Measurements from ENCODE around the gene OSBPL6.
"Not testable (repeated sequence)": the region's sequence is repeated elsewhere in the genome, so short reads cannot be mapped to it uniquely, and the experiment has no call there.

Gene OSBPL6

DNA sequence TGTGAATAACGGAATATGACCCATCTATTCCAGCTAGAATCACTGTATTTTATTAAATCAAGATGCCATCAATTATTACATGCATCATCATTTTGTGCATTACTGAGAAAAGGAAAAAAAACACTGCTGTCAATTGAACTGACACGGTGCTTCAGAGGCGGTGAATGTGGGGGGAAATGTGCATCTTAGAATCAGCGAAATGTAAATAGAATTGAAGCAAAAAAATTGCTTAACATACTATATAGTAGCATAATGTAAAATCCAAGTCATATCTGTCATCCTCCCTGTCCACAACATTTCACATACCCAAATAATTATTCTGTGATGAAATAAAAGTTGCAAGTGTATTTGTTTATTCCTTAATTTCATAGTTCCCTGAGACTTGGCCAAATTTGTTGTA is 172.1 kb downstream of the OSBPL6 start:
- DNase-seq, result no peak

DNA sequence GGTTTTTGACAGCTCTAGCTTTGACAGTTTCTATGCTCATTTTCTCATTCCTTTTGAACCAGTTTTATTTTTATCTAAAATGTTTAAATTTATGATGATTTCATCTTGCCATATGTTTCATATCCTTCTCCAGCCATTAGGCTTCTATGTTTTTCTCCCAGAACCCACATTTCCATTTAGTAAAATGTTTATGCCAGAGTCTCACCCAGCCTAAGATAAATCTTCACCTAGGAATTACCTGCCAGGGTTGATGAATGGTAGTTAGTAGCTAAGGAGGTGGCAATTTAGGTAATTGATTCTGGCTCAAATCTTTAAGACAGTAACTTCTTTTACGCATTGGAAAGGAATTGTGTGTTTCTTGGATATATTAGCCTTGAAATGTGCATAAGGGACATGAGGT is 173.0 kb downstream of the OSBPL6 start:
- DNase-seq, result no peak

DNA sequence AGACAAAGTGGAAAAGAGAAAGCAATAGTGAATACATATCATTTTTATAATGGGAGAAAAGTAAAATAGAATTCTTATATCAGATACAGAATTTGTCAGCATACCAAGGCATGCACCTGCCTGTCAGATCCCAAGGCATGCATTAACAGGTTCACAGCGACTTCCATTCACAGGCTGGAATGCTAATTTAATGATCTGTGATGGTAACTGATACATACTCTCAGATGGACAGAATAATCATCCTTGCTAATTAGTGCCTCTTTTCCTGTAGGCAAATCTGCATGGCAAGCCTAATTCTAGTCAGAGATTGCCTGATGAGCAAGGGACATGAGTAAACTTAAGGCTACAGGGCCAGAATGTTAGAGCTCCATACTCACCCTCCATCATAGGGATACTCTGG is 180.6 kb downstream of the OSBPL6 start:
- no peak for DNase-seq

DNA sequence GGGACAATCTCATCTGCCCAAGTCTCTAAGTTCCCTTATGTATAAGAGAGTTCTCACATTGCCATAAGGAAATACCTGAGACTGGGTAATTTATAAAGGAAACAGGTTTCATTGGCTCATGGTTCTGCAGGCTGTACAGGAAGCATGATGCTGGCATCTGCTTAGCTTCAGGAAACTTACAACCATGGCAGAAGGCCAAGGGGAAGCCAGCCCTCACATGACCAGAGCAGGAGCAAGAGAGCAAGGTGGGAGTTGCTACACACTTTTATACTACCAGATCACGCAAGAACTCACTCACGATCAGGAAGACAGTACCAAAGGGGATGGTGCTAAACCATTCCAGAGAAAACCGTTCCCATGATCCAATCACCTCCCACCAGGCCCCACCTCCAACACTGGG is 182.7 kb downstream of the OSBPL6 start:
- no peak for DNase-seq

DNA sequence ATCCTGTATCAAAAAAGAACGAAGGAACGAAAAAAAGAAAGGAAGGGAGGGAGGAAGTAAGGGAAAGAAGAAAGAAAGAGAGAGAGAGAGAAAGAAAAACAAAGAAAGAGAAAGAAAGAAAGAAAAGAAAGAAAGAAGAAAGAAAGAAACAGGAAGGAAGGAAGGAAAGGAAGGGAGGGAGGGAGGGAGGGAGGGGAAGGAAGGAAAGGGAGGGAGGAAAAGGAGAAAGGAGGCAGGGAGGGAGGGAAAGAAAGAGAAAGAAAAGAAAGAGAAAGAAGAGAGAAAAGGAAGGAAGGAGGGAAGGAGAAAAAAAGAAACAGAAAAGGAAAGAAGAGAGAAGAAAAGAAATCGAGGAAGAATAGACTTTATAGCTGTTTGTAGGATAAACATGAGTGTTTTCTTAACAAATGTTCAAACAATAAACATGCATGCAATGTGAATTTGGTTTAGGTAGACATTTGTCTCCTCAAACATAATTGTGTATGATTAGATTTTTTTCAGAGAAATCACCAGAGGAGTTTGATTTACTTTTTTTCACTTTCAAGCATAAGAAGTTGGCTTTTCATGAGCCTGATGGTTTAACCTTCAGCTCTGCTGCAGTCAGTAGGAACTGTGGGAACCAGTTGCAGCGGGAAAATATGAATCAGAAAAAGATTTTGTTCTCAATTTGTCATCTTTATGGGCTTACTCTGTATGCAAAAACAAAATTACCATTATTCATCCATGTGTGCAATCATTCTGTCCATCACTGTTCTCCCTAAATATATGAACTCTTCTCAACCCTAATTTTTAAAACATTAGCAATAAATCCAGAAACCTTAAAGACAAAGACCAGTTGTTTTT is 185.1 kb downstream of the OSBPL6 start:
- DNase-seq, result no peak

DNA sequence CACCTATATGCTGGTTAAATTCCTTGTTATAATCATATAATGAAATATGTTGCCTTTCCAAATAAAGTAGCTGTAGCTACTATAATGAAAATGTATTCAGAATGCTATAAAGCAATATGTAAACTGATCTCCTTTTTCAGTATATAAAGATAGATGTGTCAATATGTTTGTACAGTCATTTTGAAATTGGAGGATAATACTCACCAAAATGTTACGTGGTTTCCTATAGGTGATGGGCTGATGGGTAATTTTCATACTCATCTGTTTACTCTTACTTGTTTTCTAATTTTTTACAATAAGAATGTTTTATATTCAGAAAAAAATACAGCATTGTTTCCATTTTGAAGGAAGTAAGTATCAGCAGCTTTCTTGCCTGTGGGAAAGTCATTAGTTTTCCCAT is 186.5 kb downstream of the OSBPL6 start:
- DNase-seq, result no peak

DNA sequence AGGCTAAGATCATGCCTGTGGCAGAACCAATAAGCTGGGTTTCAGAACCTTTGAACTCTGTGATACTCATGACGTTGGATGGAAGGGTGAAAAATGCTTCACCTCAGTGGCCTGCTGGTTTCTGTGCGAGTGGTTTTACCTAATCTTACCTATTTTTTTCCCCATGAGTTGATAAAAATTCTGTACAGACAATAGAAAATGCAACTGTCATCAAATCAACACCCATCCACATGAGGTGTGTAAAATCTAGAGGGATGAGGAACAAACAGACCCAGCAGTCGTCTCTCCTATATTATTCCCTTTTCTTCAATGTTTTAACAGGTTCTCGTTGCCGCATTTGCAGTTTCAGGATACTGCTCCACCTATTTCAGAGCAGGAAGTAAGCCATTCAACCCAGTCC is 189.4 kb downstream of the OSBPL6 start:
- no peak for DNase-seq

DNA sequence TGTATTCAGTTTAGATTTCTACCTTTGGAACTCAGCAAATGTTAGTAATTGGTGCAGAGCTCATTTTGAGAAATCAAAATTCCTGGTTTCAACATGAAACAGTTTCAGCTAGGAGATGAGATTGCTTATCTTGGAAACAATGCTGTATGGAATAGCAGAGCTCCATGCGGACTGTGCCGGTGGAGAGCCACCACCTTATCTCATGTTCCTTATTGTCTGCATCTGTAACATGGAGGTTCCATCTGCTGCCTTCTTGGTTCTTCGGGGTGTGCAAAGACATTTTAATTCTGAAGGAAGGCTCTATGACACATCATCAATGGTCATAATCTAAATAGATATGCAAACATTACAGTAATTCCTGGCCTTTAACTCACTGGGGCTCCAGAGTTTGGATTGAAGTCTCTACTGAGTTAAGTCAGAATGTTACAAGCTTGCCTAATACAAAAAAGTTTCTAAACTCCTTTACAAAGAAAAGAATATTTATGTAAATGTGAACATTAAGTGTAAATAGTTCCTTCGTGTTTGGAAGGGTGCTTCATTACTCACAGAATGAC is 191.4 kb downstream of the OSBPL6 start:
- DNase-seq, result no peak

DNA sequence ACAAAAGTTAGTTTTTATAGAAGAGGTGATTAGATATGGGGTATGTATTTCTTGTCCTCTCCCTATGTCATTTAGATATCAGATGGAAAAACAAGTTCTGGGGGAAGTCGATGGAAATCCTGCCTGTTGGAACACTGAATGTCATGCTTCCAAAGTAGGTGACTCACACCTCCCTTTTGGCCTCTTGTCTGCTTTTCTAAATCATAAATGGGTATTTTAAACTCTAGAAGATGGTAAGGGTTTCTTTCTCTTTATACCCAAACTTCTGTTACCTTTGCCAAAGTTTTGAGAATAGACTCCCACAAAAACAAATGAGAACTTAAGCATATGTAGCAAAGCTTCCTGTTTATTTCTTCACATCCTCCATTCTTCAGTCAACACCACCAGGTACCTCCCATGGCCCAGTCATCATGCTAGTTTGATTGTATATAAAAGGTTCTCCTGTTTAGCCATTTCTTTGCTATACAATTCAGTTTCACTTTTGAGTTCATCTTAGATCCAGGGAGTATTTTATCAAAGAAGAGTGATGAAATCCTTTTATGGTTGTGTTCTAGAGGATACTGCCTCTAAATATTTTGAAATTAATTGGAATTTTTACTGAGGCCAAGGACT is 192.8 kb downstream of the OSBPL6 start:
- DNase-seq, result no peak

DNA sequence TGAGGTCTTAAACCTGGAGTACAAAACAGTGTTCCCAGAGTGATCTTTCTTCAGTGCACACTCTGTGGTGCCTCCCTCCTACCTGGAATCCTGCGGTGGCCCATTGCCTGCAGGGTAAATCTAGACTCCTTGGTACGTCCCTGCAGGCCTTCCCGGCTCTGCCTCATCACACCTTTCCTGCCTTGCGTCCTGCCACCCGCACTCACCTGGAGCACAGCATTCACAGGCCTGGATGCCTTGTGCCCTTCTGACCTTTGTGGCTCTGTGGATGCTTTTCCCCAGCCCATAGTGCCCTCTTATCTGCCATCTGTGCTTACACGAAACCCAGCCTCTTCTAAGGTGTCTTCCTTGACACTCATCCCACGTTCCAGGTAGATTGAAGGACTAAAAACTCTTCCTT is 194.0 kb downstream of the OSBPL6 start:
- DNase-seq, result no peak

DNA sequence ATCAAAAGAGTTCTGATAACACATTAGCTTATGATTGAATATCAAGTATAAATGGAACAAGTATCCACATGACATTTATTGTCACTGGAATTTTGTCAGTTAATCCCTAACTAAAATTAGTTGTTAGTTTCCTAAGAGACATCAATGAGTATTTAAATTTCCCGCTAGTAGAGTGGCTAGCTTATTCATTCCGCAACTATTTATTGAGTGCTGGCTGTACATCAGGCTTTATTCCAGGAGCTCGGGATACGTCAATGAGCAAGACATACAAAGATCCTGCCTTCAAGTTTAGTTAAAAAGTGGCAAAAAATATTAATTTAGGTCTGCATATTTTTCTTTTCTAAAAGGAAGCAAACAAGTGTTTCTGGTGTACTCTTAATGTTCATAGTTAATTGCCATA is 197.4 kb downstream of the OSBPL6 start:
- DNase-seq, result no peak

DNA sequence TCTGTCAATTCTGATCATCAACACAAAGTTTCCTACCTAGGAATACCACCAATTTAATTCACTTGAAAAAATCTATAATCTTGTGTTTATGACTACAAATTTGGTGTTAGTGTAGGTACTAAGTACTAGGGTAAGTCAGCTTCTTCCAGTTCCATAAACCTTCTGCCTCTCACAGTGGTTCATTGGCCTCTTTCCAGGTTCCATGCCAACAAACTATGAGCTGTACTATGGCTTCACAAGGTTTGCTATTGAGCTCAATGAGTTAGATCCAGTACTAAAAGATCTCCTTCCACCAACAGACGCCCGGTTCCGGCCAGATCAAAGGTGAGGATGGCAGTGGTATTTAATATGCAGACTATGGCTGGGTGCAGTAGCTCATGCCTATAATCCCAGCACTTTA is 197.9 kb downstream of the OSBPL6 start:
- DNase-seq, result no peak

DNA sequence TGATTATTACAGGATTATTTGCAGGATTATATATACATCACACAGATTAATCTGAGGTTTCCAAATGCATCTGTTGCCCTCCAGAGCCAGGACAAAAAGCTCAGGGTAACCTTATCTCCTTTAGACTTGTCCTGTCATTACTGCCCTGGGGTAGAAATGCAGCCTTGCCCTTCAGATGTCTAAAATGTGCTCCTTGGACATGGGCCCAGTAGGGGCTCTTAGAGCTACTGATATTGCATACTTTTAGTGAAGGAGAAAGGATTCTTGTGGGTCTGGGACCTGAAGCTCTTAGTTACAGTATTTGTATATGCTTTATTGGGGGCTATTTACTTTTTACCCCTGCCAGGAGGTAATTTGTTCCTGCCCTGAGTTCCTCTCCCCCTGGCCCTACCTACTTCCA is 200.5 kb downstream of the OSBPL6 start:
- DNase-seq, result no peak

DNA sequence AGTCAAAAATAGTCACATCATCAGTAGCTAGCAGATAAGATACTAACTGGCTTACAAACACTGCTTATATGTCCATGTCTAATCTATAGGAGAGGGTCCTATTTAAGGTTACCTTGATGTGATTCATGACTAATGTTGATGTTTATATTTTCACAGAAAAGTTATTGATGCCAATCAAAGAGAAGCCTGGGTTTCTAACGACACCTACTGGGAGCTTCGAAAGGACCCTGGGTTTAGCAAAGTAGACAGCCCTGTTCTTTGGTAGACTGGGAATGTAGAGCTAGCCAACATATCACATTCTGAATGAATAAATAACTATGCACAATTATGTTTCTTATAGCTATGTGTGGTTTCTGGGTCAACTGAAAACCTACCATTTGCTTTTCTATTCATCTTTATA is 201.0 kb downstream of the OSBPL6 start:
- no peak for DNase-seq

DNA sequence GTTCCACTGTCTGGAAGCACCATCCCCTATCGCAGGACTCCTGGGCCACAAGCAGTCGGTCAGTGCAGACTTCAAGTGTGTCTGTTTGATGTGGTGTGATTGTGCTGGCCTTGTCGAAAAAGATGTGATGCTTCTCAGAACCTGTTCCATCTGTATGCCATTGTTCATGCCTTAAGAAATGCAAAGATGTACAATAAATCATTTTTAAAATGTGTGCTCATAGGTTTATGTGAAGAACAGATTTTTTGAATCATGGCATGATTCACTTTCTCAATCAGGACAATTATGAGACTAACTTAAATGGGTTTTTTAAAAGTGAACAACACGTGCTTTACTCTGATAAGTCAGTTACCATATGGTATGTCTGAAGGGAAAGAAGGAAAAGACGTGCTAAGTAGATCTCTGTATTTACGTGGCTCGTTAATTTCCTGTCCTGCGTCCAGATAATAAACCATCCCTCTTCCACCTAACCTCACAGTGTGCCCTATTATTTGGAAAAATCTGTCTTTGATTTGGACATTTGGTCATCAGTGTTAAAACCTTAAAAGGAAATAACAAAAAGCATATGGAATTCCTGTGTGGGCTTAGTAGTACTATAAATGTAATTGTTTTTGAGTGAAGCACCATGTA is 201.7 kb downstream of the OSBPL6 start:
- no peak for DNase-seq

DNA sequence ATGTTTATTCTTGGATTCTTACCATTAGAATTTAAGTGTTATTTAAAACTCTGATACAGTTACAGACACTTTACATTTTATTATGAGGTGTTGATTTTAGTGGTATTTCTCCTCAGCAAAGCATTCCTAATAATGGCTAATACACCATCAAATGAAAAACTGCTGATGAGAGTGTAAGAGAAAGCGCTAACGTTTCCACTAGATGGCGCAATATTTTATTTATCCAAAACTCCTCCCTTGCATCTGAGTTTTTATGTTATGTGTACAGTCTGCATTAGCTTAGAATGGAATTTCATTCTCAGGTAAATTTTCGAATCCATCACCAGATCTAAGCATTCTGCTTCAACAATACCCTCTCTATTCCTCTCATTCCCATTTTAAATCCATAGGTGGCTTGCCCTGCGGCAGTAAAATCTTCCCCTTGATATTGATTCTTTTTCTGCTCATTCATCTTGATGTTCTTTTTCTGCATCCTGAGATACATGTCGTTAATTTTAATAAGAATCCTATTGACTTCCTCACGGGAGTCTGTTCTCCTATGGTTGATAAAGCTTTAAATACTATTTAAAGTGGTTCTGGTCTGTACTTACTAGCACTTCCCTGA is 202.8 kb downstream of the OSBPL6 start:
- no peak for DNase-seq

DNA sequence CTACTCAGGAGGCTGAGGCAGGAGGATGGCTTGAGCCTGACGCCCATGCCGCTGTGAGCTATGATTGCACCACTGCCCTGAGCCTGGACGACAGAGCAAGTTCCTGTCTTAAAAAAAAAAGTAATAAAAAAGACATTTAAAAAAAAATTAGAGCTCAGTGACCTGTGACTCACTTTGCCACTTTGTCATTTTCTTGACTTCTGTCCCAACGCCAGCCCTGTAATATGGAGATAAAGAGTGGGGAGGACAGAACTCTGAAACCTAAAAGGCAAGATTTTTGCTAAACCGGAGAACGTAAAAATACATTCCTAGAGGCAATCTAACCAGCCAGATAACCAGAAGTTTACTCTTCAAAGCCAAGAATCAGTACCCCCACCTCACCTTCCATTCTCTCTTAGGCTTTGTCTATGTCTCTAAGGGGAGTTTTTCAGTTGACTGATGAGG is 207.7 kb downstream of the OSBPL6 start:
- DNase-seq, result no peak

DNA sequence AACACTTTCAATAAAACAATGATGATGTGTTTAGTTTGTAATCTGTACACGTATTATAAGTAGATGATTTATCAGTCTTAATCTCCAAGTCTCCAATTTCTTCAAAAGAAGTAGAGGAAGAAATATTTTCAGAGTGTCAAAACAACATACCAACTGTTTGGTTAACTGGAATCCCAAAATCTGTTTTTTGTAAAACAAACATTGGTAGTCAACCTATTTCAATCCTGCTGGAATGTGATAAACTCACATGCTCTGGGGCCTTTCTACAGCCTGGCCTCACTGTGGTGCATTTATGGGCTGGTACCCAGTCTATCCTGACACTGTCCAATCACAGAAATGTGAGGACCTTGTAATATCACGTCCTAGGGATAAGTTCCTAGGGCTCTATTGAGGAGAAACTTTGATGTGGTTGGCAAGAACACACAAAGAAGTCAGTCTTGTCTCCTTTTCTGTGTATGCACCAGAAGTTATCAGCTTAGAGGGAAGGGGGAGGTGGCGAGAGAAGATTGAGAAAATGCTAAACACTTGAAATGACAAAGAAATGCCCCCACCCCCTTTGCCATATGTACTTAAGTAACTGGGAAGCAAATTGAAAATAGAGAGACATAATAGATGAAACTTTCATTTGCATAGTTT is 209.5 kb downstream of the OSBPL6 start:
- no peak for DNase-seq

DNA sequence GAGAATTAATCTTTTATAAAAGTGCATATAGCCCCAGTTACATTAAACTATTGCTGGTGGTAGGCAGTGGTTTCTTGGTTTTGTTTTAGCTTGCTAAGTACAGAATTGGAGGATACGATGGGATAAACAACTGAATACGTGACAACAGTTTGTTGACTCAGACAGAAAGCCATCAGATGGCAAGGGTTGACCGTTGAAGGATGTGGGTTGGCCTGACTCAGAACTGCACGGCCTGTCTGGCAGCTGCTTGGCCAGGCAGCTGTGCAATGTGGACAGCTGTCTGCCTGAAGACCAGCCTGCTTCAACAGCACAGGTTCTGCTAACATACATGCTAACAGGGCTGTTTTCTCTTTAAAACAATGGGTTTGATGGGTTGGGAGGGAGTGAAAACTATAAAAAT is 210.1 kb downstream of the OSBPL6 start:
- DNase-seq, result peak; percentile 31

DNA sequence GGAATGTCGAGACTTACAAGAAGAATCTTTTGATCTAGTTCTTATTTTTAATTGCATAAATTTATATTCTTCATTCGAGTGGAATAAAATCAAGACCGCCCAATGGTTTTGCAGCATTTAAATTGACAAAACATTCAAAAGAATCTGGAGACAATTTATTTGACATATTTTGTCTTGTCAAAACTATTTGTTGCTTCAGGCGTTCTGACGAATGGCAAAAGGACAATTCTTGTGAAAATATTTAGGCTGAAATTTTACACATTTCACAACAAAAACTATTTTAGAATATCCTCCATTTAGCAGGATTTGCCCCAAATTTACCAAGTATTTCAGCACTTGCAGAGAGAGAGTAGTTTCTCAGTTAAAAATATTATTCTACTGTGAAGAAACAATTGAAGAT is 214.9 kb downstream of the OSBPL6 start:
- no peak for DNase-seq

DNA sequence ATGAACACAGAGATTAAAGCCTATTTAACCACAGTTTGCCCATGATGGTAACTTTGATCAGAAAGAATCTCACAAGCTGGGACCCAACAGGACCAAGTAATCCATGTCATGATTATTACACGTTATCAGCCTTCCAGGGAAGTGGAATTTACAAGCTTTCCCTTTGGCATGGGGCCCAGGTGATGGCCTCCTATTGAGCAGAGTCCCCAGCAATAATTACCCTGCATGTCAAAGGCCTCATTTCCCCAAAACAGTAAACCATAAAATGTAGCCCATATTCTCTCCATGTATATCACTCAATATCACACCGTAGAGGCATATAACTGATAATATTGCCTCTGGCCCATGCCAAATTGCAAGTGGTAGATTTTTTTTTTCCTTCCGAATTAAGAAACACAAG is 217.7 kb downstream of the OSBPL6 start:
- DNase-seq, result no peak

DNA sequence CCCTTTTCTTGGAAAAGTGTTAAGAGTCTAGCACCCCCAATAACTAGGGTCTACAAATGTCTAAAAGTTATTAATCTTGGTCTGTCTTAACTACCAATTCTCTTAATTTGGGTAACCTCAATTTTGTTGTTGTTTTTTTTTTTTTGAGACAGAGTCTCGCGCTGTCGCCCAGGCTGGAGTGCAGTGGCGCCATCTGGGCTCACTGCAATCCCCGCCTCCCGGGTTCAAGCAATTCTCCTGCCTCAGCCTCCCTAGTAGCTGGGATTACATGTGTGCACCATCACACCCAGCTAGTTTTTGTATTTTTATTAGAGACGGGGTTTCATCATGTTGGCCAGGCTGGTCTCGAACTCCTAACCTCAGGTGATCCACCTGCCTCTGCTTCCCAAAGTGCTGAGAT is 218.1 kb downstream of the OSBPL6 start:
- not testable (repeated sequence) for DNase-seq
